GM12874 (cell line): Measurements from ENCODE around the gene PIK3CG.

Source experiments
- CTCF ChIP-seq: IDR thresholded peaks from 2 replicates; pipeline ENCODE4 v1.5.1; 2011; ENCODE audit warnings: low read depth, mild to moderate bottlenecking, control low read depth, low read length, moderate library complexity; ENCODE audit not compliant: insufficient read depth

Gene PIK3CG

GRCh38 chr7:106915407-106915806 is 50.3 kb downstream of the PIK3CG start:
- no peak for TF ChIP-seq CTCF

- no peak for TF ChIP-seq CTCF
Measured at GRCh38 chr7:106915873-106916272, 50.8 kb downstream of the PIK3CG start.

- no peak for TF ChIP-seq CTCF
Measured at GRCh38 chr7:106916679-106917078, 51.6 kb downstream of the PIK3CG start.

- no peak for TF ChIP-seq CTCF
Measured at GRCh38 chr7:106918991-106919390, 53.9 kb downstream of the PIK3CG start.

- TF ChIP-seq CTCF: no peak
Measured at GRCh38 chr7:106926892-106927291, 61.8 kb downstream of the PIK3CG start.

- TF ChIP-seq CTCF: no peak
Measured at GRCh38 chr7:106927536-106927935, 62.5 kb downstream of the PIK3CG start.

GRCh38 chr7:106936236-106936635 is 71.2 kb downstream of the PIK3CG start:
- no peak for TF ChIP-seq CTCF

GRCh38 chr7:106938803-106939202 is 73.7 kb downstream of the PIK3CG start:
- TF ChIP-seq CTCF: no peak
